Measurements from ENCODE around the gene SHFL.

Gene SHFL

GRCh38 chr19:10107817-10108367 is 21.8 kb downstream of the SHFL start:
- no peak for DNase-seq (ENCODE audit: low read depth in 2 of 2, low spot score in 1 of 2)

- DNase-seq (ENCODE audit: low read depth in 2 of 2, low spot score in 1 of 2), result no peak
These were observed 23.4 kb downstream of the SHFL start for GRCh38 chr19:10109528-10109927.

GRCh38 chr19:10110076-10110971 is 24.2 kb downstream of the SHFL start:
- DNase-seq (ENCODE audit: low read depth in 2 of 2, low spot score in 1 of 2), result no peak

GRCh38 chr19:10110972-10111317 is 24.8 kb downstream of the SHFL start:
- DNase-seq (ENCODE audit: low read depth in 2 of 2, low spot score in 1 of 2), result no peak

- no peak for DNase-seq (ENCODE audit: low read depth in 2 of 2, low spot score in 1 of 2)
These were observed 25.3 kb downstream of the SHFL start, which contains the start of gene P2RY11 for GRCh38 chr19:10111405-10111811. Gene P2RY11 (plus strand): TSS chr19:10111693. CDS start chr19:10111722, 29 bp downstream.

GRCh38 chr19:10112037-10112761 is 26.1 kb downstream of the SHFL start:
- peak in 1 of 2 donors; percentile 42 for DNase-seq (ENCODE audit: low read depth in 2 of 2, low spot score in 1 of 2)

- peak in 1 of 2 donors; percentile 40 for DNase-seq (ENCODE audit: low read depth in 2 of 2, low spot score in 1 of 2)
These were observed 26.9 kb downstream of the SHFL start for GRCh38 chr19:10112895-10113591.

- no peak for DNase-seq (ENCODE audit: low read depth in 2 of 2, low spot score in 1 of 2)
These were observed 27.5 kb downstream of the SHFL start for GRCh38 chr19:10113592-10113963.

GRCh38 chr19:10113964-10114650 is 28.0 kb downstream of the SHFL start:
- DNase-seq (ENCODE audit: low read depth in 2 of 2, low spot score in 1 of 2), result no peak

GRCh38 chr19:10114651-10115391 is 28.7 kb downstream of the SHFL start:
- no peak for DNase-seq (ENCODE audit: low read depth in 2 of 2, low spot score in 1 of 2)

- DNase-seq (ENCODE audit: low read depth in 2 of 2, low spot score in 1 of 2), result no peak
These were observed 29.4 kb downstream of the SHFL start for GRCh38 chr19:10115392-10116084.

GRCh38 chr19:10116085-10116865 is 30.2 kb downstream of the SHFL start:
- no peak for DNase-seq (ENCODE audit: low read depth in 2 of 2, low spot score in 1 of 2)

GRCh38 chr19:10116866-10117616 is 30.9 kb downstream of the SHFL start:
- no peak for DNase-seq (ENCODE audit: low read depth in 2 of 2, low spot score in 1 of 2)

GRCh38 chr19:10118960-10119359 is 32.8 kb downstream of the SHFL start:
- DNase-seq (ENCODE audit: low read depth in 2 of 2, low spot score in 1 of 2), result no peak

GRCh38 chr19:10120538-10121189 is 34.5 kb downstream of the SHFL start:
- no peak for DNase-seq (ENCODE audit: low read depth in 2 of 2, low spot score in 1 of 2)

- no peak for DNase-seq (ENCODE audit: low read depth in 2 of 2, low spot score in 1 of 2)
These were observed 35.9 kb downstream of the SHFL start for GRCh38 chr19:10122045-10122444.

- no peak for DNase-seq (ENCODE audit: low read depth in 2 of 2, low spot score in 1 of 2)
These were observed 38.3 kb downstream of the SHFL start for GRCh38 chr19:10124429-10124828.
